ENCODE results near the gene FAM83G.

GRCh38 chr17:18974407-18975149 is 30.0 kb downstream of the FAM83G start:
- TF ChIP-seq CTCF (IDR thresholded peaks at IDR 0.05; ENCODE audit: low read depth, low read length, poor library complexity, severe bottlenecking): no peak
- no peak for TF ChIP-seq EZH2phosphoT487 (IDR thresholded peaks at IDR 0.05; ENCODE audit: borderline replicate concordance, low read length)

All from DOHH2 (cell line).